ENCODE measurements around the gene ARHGAP31.

- peak; percentile 67 for TF ChIP-seq GABPA (IDR thresholded peaks at IDR 0.05; ENCODE audit: low read depth)
- TF ChIP-seq POLR2AphosphoS5 (IDR thresholded peaks at IDR 0.05; ENCODE audit: low read depth), result peak; percentile 99
Observed at GRCh38 chr3:119463171-119464169, 169.3 kb downstream of the ARHGAP31 start, which contains the start of gene TMEM39A.
